NCI-H69 (cell line): ENCODE results near the gene CTSH.

Source experiments
- DNase-seq: peaks from one replicate; lab custom pipeline; 2025; lab: John Stamatoyannopoulos, UW

CTSH gene

DNA sequence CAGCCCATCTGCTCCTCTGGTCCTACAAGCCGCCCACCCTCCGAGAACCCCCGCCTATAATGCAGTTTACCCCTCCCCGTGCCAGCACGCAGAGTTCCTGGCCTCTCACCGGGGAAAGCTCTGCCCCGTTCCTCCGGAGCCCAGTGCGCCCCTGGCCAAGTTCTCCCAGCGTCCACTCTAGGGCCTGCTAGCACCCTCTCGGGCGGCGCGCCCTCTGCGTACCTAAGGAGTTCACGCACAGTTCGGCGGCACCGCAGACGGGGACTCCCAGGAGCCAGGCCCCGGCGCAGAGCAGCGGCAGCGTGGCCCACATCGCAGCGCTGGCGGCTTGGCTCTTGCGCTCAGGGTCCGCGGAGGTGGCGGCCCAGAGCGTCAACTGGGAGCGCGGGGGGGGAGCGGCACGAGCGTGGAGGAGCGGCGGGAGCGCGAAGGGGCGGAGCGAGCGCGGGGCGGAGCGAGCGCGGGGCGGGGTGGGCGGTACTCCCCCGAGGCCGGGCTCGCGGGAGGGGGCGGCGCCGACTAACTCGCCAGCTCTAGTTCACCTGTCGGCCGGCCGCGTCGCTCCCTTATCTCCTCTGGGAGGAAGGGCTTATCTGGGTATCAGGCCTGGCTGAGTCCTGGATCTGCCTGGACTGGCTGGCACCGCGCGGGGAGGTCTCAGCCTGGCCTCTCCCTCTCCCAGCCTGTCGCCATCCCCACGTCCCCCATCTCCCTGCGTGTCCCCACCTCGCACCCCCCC lies at the start of gene CTSH:
Gene CTSH, minus strand, starts transcription at position 378 of the 739 bp plus-strand sequence. Its CDS starts 65 bp downstream, at position 313.
- peak; percentile 81 for DNase-seq

GRCh38 chr15:78993931-78994530 lies 49.2 kb upstream of the CTSH start:
- peak; percentile 16 for DNase-seq

DNA sequence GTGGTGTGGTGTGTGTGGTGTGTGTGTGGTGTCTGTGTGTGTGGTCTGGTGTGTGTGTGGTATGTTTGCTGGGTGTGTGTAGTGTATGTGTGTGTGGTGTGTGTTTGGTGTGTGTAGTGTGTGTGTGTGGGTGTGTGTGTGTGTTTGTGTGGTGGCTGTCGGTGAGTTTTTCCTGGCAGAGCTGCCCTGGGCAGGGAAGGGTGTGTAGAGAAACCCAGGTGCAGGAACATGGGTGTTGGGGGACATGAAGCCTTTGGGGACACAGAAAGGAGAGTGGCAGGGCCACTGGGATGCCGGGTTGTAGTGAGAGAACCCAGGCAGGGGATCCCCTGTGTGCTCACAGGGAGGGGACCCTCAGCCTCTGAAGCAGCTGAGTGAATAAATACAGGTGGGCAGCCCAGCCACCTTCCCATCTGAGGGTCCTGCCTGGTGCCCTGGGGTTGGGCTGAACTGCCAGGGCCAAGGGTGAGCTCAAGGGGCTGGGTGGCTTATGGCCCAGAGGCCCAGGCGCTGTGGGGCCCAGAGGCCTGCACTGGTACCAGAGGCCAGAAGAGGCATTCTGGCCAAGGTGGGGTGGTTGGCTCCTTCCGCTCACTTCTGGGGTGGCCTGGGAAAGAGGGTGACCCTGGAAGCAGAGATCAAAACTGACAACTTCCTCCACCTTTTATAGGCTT lies 48.5 kb upstream of the CTSH start:
- no peak for DNase-seq

DNA sequence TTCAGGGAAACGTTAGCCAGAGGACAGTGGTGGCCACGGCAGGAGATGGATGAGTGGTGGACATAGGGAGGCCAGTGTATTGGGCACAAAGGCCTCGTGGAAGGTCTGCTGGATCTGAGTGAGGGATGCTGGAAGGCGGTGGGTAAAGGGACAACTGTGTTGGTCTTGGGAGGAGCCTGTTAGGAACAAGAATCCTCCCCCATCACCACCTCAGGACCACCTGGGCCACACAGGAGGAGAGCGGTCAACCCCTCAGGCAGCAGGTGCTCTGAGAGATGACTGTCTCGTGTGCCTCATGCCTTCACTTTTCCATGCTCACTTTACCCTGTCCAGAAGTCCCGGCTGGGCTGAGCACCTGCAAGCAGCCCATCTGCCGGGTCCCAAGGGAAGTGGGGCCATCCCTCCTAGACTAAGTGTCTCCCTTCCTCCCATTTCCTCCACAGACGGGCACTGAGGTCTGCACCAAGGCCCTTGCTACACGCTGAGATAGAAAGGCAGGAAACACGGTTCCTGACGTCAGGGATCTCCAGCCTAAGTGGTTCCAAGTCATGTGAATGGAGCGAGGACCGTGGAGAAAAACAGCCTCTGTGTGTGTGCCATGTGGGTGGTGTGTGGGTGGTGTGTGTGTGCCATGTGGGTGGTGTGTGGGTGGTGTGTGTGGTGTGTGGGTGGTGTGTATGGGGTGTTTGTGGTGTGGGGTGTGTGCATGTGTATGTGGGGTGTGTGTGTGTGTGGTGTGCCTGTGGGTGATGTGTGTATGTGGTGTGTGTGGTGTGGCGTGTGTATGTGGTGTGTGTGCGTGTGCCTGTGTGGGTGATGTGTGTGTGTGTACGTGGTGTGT lies 47.8 kb upstream of the CTSH start:
- DNase-seq: no peak

GRCh38 chr15:78991879-78992278 lies 47.0 kb upstream of the CTSH start:
- DNase-seq: no peak

DNA sequence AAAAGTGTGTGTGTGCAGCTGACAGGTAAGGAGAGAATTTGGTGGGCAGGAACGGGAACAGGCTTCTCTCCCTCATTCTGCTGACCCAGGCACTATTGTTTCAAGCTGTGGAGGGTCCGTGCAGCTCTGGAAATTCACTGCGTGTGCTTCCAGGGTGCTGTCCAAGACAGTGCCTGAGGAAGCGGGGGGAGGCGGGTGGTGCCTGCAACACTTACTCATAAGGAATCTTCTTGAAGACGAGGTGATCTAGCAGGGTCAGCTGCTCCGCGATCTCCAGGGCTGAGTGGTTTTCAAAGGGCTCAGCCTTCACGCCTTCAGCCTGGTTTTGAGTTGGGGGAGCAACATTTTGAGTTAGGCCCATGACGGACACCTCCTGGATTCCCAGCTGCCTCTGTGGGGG lies 46.6 kb upstream of the CTSH start:
- DNase-seq: no peak

- no peak for DNase-seq
Measured at GRCh38 chr15:78990278-78990677, 45.4 kb upstream of the CTSH start.

GRCh38 chr15:78989701-78990240 lies 44.9 kb upstream of the CTSH start:
- no peak for DNase-seq

DNA sequence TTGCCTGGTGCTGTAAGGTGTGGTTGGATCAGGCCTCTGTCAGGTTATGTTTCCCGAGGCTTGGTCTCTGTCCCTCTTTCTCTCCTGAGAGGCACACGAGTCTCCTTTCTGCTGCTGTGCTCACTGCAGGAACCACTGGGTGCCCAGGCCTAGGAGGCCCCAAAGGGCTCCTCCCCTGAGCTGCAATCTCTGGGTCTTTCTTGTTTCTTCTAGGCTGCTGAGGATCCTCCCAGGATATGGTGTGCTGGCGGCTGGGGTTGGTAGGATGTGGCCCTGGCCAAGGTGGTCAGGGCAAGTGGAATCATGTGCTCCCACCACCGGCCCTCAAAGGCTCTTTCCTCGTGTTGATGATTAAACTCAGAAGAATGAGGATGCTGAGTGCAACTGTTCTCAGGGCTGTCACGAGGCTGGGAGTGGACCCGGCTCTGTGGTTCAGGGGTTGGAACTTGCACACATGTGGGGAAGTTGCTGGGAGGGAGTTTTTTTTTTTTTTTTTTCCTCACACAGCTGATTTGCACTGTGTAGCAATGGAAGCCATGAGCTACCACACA lies 43.6 kb upstream of the CTSH start:
- DNase-seq: no peak

DNA sequence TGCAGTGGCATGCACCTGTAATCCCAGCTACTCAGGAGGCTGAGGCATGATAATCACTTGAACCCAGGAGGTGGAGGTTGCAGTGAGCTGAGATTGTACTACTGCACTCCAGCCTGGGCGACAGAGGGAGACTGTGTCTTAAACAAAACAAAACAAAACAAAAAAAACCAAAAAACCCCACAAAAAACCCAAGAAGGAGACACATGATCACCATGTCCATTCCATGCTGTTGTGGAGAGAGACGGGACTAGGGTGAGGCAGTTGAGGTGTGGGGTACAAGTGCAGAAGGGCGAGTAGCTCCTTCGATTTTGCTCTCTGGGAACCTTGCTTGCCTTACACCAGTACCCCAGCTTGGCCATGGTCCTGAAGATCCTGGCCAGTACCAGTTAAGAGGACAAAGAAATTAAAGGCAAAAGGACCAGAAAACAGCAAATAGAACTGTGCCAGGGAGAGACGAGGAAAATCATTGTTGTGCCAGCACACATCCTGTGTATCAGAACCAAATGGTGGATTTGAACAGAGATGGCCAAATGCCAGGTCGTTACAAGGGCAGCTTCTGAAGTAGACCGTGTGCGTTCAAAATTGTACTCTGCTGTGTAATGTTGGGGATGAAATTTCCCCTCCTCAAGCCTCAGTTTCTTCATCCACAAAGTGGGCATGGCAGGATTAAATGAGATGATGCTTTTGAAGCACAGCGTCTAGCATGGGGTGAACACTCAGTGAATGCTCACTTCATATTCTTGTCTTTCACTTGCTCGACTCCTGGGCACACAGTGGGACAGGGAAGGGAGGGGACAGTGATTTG lies 42.9 kb upstream of the CTSH start:
- DNase-seq: peak; percentile 2

DNA sequence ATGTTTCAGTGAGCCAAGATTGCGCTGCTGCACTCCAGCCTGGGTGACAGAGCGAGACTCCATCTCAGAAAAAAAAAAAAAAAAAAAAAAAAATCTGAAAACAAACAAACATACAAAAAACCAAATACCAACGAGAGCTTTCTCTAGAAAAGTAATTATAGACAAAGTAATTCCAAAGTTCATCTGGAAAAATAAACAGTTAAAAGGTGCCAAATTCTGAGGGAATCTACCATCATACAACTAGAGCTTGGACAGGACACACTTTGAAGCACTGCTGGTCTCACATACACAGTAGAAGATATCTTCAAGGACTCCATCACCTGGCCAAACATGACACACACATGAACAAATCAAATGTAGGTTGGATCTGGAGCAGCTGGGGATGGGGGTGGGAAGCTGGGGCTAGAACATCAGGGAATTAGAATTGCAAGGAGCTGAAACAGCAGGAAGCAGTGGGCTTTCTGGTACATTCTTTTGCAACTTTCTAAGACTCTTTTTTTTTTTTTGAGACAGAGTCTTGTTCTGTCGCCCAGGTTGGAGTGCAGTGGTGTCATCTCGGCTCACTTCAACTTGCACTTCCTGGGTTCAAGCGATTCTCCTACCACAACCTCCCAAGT lies 41.1 kb upstream of the CTSH start:
- no peak for DNase-seq

DNA sequence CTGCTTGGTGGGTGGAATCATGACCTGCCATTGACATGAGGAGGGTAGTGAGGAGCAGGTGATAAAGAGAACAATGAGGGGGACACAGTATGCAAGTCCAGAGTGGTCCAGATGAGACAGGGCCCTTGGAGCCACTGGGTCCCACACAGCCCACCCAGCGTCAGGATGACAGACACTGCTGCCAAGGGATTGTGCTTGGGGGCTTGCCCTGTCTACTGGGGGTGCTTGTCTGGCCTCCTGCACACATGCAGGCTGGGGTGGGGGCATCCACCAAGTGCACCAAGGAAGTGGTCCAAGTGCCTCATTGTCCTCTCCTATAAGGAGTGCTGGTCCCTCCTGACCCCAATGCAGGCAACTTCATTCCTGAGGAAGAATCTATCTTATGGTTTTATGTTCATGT lies 39.2 kb upstream of the CTSH start:
- no peak for DNase-seq

DNA sequence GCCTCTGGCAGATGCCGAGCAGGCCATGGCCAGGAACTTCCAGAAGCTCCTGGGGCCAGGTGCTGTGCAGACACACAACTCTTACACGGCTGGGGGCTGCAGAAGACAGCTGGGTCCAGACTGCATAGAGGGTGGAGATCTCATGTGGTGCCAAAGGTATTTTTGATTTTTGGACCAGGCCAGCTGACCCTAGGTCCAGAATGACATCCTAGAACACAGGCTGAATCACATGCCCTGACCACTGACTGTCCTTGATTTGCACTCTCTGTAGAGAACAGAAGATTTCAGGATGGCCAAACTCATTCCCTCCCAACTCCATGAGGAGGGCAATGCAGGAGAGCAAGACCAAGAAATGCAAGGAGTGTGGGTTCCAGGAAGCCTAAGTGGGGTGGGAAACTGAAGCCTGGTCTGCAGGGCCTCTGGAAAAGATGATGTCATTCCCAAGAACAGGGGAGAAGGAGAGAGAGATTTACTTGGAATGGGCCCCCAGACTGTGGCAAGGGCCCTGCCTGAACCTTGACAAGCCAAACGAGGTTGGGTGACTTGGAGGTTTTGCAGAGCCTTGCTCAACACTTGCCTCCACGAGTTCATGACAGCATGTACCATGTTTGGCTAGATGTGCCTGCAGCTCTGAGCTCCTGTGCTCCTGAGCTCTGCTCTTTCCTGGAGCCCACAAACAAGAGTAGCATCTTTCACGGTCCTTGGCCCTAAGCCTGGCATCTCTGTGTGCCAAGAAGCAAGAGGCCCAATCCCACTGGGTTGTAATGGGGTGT lies 38.5 kb upstream of the CTSH start:
- DNase-seq: no peak

- DNase-seq: no peak
Measured at GRCh38 chr15:78982736-78983135, 37.9 kb upstream of the CTSH start.

DNA sequence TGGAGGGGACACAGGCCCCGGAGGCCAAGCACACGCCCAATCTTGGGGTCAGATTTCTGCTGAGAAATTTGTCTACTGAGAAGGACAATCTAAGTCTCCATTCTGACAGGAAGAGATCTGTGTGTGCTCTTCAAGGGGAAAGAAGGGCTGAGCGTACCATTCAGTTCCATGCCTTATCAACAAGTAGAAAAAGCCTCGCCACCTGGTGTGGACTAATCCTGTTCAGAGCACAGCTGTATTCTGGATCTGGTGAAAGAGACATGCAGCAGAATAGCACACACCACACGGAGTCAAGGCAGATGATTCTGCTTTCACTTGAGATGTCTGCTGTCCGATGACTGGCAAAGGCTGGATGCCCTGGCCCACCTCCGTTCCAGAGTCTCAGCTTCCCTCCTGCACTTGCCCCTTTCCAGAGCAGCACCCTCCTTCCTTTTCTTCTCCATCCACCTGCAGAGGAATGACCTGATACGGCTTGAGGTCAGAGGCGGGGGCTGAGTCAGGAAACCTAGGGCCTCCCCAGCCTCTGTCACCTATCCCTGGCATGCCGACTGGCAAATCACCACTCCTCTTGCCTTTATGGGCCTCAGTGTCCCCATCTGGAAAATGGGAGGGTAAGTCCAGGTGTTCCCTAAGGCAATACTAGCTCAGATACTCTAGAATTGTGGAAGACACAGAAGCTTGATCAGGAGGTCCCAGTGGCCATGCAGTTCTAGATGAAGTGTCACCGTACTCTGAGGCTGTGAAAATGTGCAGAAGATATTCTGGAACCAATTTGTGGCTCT lies 36.9 kb upstream of the CTSH start:
- no peak for DNase-seq

DNA sequence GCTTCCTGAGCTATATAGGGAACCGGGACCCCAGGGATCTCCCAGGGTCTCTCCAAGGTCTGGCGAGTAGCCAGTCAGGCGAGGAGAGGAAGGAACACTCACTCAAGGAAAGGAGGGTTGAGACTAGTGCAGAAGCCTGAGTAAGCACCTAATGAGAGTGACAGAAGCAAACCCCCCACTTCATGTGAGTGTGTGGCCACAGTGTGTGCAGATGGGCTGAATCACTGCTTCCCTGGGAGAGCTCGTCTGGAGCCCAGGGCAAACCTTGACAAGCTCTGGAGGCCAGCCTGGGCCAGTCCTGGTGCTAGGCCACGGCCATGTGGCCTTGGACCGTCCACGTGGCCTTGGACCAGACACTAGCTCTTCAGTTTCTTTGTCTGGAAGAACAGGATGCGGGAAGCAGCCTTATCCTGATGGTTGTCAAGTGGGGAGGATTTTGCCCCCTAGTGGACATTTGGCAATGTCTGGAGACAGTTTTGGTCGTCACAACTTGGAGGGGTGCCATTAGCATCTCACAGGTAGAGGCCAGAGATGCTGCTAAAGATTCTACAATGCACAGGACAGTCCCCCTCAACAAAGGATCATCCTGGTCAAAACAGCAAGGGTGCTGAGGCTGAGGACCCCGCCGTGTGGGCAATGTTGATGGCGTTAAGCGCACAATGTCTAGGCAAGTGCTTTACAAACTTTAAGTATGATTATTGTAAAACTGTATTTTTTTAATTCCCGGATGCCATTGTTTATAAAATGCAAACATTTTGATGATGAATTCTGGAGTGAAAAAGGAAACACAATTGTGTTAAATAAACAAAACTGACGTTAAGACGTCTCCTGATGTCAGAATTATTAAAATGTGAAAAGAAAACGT lies 34.8 kb upstream of the CTSH start:
- DNase-seq: peak; percentile 80

DNA sequence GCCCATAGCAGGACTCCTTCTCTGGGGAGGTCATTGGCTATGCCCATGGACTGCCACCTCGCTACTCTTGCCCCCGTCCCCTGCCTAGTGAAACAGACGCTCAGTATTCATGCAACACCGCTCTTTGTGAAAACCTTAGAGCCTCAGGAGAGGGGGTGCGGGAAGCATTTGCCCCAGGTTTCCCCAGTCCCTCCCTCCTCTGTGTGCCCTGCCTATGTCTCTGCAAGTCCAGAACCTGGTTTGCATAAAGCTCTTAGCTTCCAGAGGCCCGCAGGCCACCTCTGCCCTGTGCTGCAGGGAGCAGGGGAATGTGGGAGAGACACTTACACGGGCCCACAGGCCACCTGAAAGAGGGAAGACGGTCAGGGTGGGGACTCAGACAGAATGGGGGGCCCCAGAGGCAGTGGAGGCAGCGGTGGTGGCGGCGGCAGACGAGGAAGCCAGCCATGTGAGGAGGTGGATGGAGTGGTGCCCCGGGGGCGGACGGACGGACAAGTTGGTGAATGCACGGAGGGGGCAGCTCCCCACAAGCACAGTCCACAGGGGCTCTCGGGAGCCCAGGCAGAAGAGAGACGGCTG lies 33.8 kb upstream of the CTSH start:
- DNase-seq: no peak
